Upper lobe of left lung (tissue), 6 donors: ENCODE measurements around the gene SATB2. TPM values are rescaled to one million over a fixed set of nuclear protein-coding genes. Genes with fewer than 3 reads are reported as not detected.
A peak's percentile ranks its signal among the peaks of the same experiment; 100 is the strongest.

ENCODE experiments used
- ATAC-seq, 2 donors: fragments of 200-7000 bp; cut with Tn5 transposase; one replicate each; pipeline ENCODE4 v1.9.1; 2022; ENCODE audit warnings: mild to moderate bottlenecking in 2 of 2, moderate library complexity in 2 of 2; ENCODE audit not compliant: low FRiP score in 2 of 2
- DNase-seq, 2 donors: peaks; one replicate each; pipeline ENCODE4 v3.0.0-alpha.2; 2019 to 2020
- H3K27ac ChIP-seq, 4 donors: fragments of 200-600 bp; sonication (generic); one replicate each; pipeline ENCODE4 v1.5.1; 2016 to 2019
- H3K27me3 ChIP-seq, 4 donors: fragments of 200-600 bp; sonication (generic); one replicate each; pipeline ENCODE4 v1.5.1; 2017 to 2019
- H3K36me3 ChIP-seq, 4 donors: fragments of 200-600 bp; sonication (generic); one replicate each; pipeline ENCODE4 v1.5.1; 2016 to 2019
- H3K4me1 ChIP-seq, 4 donors: fragments of 200-600 bp; sonication (generic); one replicate each; pipeline ENCODE4 v1.5.1; 2018 to 2019
- H3K4me3 ChIP-seq, 4 donors: fragments of 200-600 bp; sonication (generic); one replicate each; pipeline ENCODE4 v1.5.1; 2017 to 2019; ENCODE audit warnings: mild to moderate bottlenecking in 2 of 4, moderate library complexity in 1 of 4
- H3K9me3 ChIP-seq, 4 donors: fragments of 200-600 bp; sonication (generic); one replicate each; pipeline ENCODE4 v1.5.1; 2018 to 2019
- CTCF ChIP-seq, 6 experiments: fragments of 450-650 bp in 4 of 6; fragments of 200-600 bp in 2 of 6; sonication (generic) in 2 of 6; IDR thresholded peaks; one replicate each; pipeline ENCODE4 v1.5.1; 2016 to 2019; ENCODE audit warnings: antibody characterized with exemption in 6 of 6
- EP300 ChIP-seq, 4 donors: sonication (generic); formaldehyde crosslinking; IDR thresholded peaks; one replicate each; pipeline ENCODE4 v1.5.1; 2017; ENCODE audit warnings: antibody characterized with exemption in 4 of 4, control low read depth in 2 of 4
- POLR2A ChIP-seq, 4 donors: fragments of 450-650 bp; IDR thresholded peaks; one replicate each; pipeline ENCODE4 v1.5.1; 2016 to 2017; ENCODE audit warnings: antibody characterized with exemption in 4 of 4, mild to moderate bottlenecking in 2 of 4
- POLR2AphosphoS5 ChIP-seq, 2 donors: sonication (generic); formaldehyde crosslinking; IDR thresholded peaks; one replicate each; pipeline ENCODE4 v1.5.1; 2017; ENCODE audit warnings: antibody characterized with exemption in 2 of 2
- WGBS, 2 donors: methylation state at CpG; one replicate each; pipeline ENCODE4 v1.1.5; 2017 to 2018; 5-methylcytosine and 5-hydroxymethylcytosine counted together
- total RNA-seq, 6 donors: library from RNA; depleted of rRNA in 4 of 6; stranded (reverse); fragments of >200 nt in 4 of 6; gene quantifications; one replicate each; pipeline versions ENCODE4 v1.1.0 to v1.2.1, GENCODE V29; 2016 to 2021
- donor health status: DM: no; HTN: no; CAD: no; lungs with moderate emphysema.
- donor health status: DM: no; HTN: yes; CAD: no; lungs with severe emphysema.

Gene SATB2
- total RNA-seq, 6 donors from 2014 or later = 1.7 to 9.4 (median 3.1) TPM

- DNase-seq (peak in 1 of 2 donors; percentile 89), ATAC-seq (peak in 1 of 2 donors; percentile 24)
- 1% methylated on average over 21 to 39 of the region's 75 CpGs for WGBS, 2 donors
- Histone ChIP-seq H3K27me3 (peaks cover 4 to 65% (median 43%) of the 10 kb centered on the region in 4 donors), H3K4me1 (peaks cover 47 to 58% (median 51%) of the 10 kb centered on the region in 4 donors), H3K4me3 (peak overlapping the region; percentile 67 to 99 (median 94)), H3K9me3 (peaks cover 0 to 9% (median 0%) of the 10 kb centered on the region in 4 donors), H3K27ac (peak overlapping the region; percentile 47 to 75 (median 70)), H3K36me3 (no peaks in the 10 kb centered on the region)
- TF ChIP-seq POLR2A (IDR thresholded peaks at IDR 0.05) (no peak), POLR2AphosphoS5 (IDR thresholded peaks at IDR 0.05) (no peak), EP300 (IDR thresholded peaks at IDR 0.05) (no peak), CTCF (IDR thresholded peaks at IDR 0.05) (no peak)
Observed at GRCh38 chr2:199458009-199458805, 468 bp upstream of the SATB2 start.

GRCh38 chr2:199456383-199457146 lies 1.2 kb downstream of the SATB2 start:
- 6 to 7% methylated on average over 41 of the region's 44 CpGs for WGBS, 2 donors
- H3K9me3 ChIP-seq = no peaks in the 10 kb centered on the region
- H3K27ac ChIP-seq = no peak overlapping the region
- ATAC-seq (no peak), DNase-seq (no peak)
- no peak for TF ChIP-seq EP300 (IDR thresholded peaks at IDR 0.05)
- TF ChIP-seq POLR2A (IDR thresholded peaks at IDR 0.05) = no peak
- TF ChIP-seq POLR2AphosphoS5 (IDR thresholded peaks at IDR 0.05) = no peak
- no peak for TF ChIP-seq CTCF (IDR thresholded peaks at IDR 0.05)
- peaks cover 38 to 51% (median 42%) of the 10 kb centered on the region in 4 donors for H3K4me1 ChIP-seq
- peaks cover 0 to 57% (median 26%) of the 10 kb centered on the region in 4 donors for H3K27me3 ChIP-seq
- no peaks in the 10 kb centered on the region for H3K36me3 ChIP-seq
- H3K4me3 ChIP-seq = peak overlapping the region in 3 of 4 donors; percentile 67 to 99 (median 89)

- peaks cover 0 to 50% (median 22%) of the 10 kb centered on the region in 4 donors for H3K27me3 ChIP-seq
- no peaks in the 10 kb centered on the region for H3K36me3 ChIP-seq
- no peaks in the 10 kb centered on the region for H3K9me3 ChIP-seq
- H3K4me3 ChIP-seq = peak overlapping the region in 3 of 4 donors; percentile 3 to 37 (median 27)
- no peak for ATAC-seq
- H3K4me1 ChIP-seq = peaks cover 38 to 51% (median 40%) of the 10 kb centered on the region in 4 donors
- no peak overlapping the region for H3K27ac ChIP-seq
- 2 to 5% methylated on average over 13 to 41 of the region's 55 CpGs for WGBS, 2 donors
- DNase-seq = peak in 1 of 2 donors; percentile 86
- no peak for TF ChIP-seq EP300 (IDR thresholded peaks at IDR 0.05)
- no peak for TF ChIP-seq POLR2A (IDR thresholded peaks at IDR 0.05)
- no peak for TF ChIP-seq CTCF (IDR thresholded peaks at IDR 0.05)
Observed at GRCh38 chr2:199455545-199456382, 2.0 kb downstream of the SATB2 start.

- H3K27me3 ChIP-seq = peaks cover 0 to 48% (median 21%) of the 10 kb centered on the region in 4 donors
- no peak for TF ChIP-seq POLR2AphosphoS5 (IDR thresholded peaks at IDR 0.05)
- no peak for TF ChIP-seq POLR2A (IDR thresholded peaks at IDR 0.05)
- TF ChIP-seq EP300 (IDR thresholded peaks at IDR 0.05) = no peak
- no peak for ATAC-seq
Observed at GRCh38 chr2:199455210-199455544, 2.6 kb downstream of the SATB2 start.

More at GRCh38 chr2:199455210-199455544, 2.6 kb downstream of the SATB2 start:
- Histone ChIP-seq H3K36me3 (no peaks in the 10 kb centered on the region), H3K27ac (no peak overlapping the region), H3K4me3 (no peak overlapping the region), H3K9me3 (no peaks in the 10 kb centered on the region), H3K4me1 (peaks cover 36 to 50% (median 37%) of the 10 kb centered on the region in 4 donors)
- no peak for DNase-seq
- 51 to 54% methylated on average over 7 of the region's 7 CpGs for WGBS, 2 donors
